ENCODE results near the gene NR2F6.
A peak's percentile ranks its signal among the peaks of the same experiment; 100 is the strongest.
"Not testable (repeated sequence)": the region's sequence is repeated elsewhere in the genome, so short reads cannot be mapped to it uniquely, and the experiment has no call there.

The NR2F6 gene

GRCh38 chr19:17245535-17245984 lies at the start of gene NR2F6:
TSS of gene NR2F6 (minus strand) at chr19:17245919. CDS start at chr19:17245220, 699 bp downstream.
- DNase-seq: no peak

- no peak for DNase-seq
Observed at GRCh38 chr19:17294051-17294891, 48.6 kb upstream of the NR2F6 start.

- no peak for DNase-seq
Observed at GRCh38 chr19:17293605-17294004, 47.9 kb upstream of the NR2F6 start.

GRCh38 chr19:17292301-17293074 lies 46.8 kb upstream of the NR2F6 start:
- DNase-seq: no peak

- DNase-seq: no peak
Observed at GRCh38 chr19:17289489-17289888, 43.8 kb upstream of the NR2F6 start.

- no peak for DNase-seq
Observed at GRCh38 chr19:17286752-17287151, 41.0 kb upstream of the NR2F6 start.

GRCh38 chr19:17286263-17286662 lies 40.5 kb upstream of the NR2F6 start:
- DNase-seq: no peak

GRCh38 chr19:17285415-17286135 lies 39.9 kb upstream of the NR2F6 start:
- no peak for DNase-seq

- no peak for DNase-seq
Observed at GRCh38 chr19:17283504-17283996, 37.8 kb upstream of the NR2F6 start.

GRCh38 chr19:17282488-17283125 lies 36.9 kb upstream of the NR2F6 start:
- peak; percentile 48 for DNase-seq

GRCh38 chr19:17281391-17282304 lies 35.9 kb upstream of the NR2F6 start, which contains the start of gene ANKLE1:
TSS of gene ANKLE1 (plus strand) at chr19:17281901. CDS start at chr19:17281921, 20 bp downstream.
- DNase-seq: no peak

GRCh38 chr19:17279436-17279835 lies 33.7 kb upstream of the NR2F6 start:
- no peak for DNase-seq

GRCh38 chr19:17275441-17276175 lies 29.9 kb upstream of the NR2F6 start:
- no peak for DNase-seq

- DNase-seq: not testable (repeated sequence)
Observed at GRCh38 chr19:17274892-17275291, 29.2 kb upstream of the NR2F6 start.

GRCh38 chr19:17268754-17269153 lies 23.0 kb upstream of the NR2F6 start:
- DNase-seq: no peak

GRCh38 chr19:17266975-17267788 lies 21.5 kb upstream of the NR2F6 start, which contains the start of gene BABAM1:
TSS of gene BABAM1 (plus strand) at chr19:17267443. CDS start at chr19:17268807, 1,364 bp downstream.
- DNase-seq: peak; percentile 92

GRCh38 chr19:17266589-17266974 lies 20.9 kb upstream of the NR2F6 start:
- no peak for DNase-seq

GRCh38 chr19:17266026-17266425 lies 20.3 kb upstream of the NR2F6 start:
- DNase-seq: no peak

- no peak for DNase-seq
Observed at GRCh38 chr19:17264641-17264979, 18.9 kb upstream of the NR2F6 start, which contains the start of gene USHBP1. TSS of gene USHBP1 (minus strand) at chr19:17264745. CDS start at chr19:17264299, 446 bp downstream.
